ENCODE results near the gene EML6. TPM values are rescaled to one million over a fixed set of nuclear protein-coding genes. Genes with fewer than 3 reads are reported as not detected.

Gene EML6
- total RNA-seq, 1 donor from 2014 or later, result 8.1 TPM

- no peak for DNase-seq (ENCODE audit: extremely low spot score, unreplicated experiment)
- Mint-ChIP-seq H3K27me3 (peaks cover 5% of the 10 kb centered on the region), H3K4me1 (ENCODE audit: unreplicated experiment) (no peaks in the 10 kb centered on the region), H3K27ac (no peak overlapping the region), H3K9me3 (no peaks in the 10 kb centered on the region), H3K36me3 (no peaks in the 10 kb centered on the region), H3K4me3 (no peak overlapping the region)
- TF ChIP-seq CTCF (conservative IDR thresholded peaks at IDR 0.05), result no peak
These were observed 14.8 kb downstream of the EML6 start for GRCh38 chr2:54738281-54738680.

GRCh38 chr2:54740333-54740732 is 16.9 kb downstream of the EML6 start:
- Mint-ChIP-seq H3K9me3 (no peaks in the 10 kb centered on the region), H3K36me3 (no peaks in the 10 kb centered on the region), H3K4me3 (no peak overlapping the region), H3K27ac (no peak overlapping the region), H3K27me3 (peaks cover 11% of the 10 kb centered on the region), H3K4me1 (ENCODE audit: unreplicated experiment) (no peaks in the 10 kb centered on the region)
- no peak for DNase-seq (ENCODE audit: extremely low spot score, unreplicated experiment)
- no peak for TF ChIP-seq CTCF (conservative IDR thresholded peaks at IDR 0.05)

GRCh38 chr2:54741250-54741649 is 17.8 kb downstream of the EML6 start:
- no peaks in the 10 kb centered on the region for H3K36me3 Mint-ChIP-seq
- TF ChIP-seq CTCF (conservative IDR thresholded peaks at IDR 0.05), result no peak
- H3K9me3 Mint-ChIP-seq, result no peaks in the 10 kb centered on the region
- no peak overlapping the region for H3K27ac Mint-ChIP-seq
- no peak overlapping the region for H3K4me3 Mint-ChIP-seq
- peaks cover 11% of the 10 kb centered on the region for H3K27me3 Mint-ChIP-seq
- no peaks in the 10 kb centered on the region for H3K4me1 Mint-ChIP-seq (ENCODE audit: unreplicated experiment)
- no peak for DNase-seq (ENCODE audit: extremely low spot score, unreplicated experiment)

- Mint-ChIP-seq H3K9me3 (no peaks in the 10 kb centered on the region), H3K4me1 (ENCODE audit: unreplicated experiment) (no peaks in the 10 kb centered on the region), H3K27me3 (no peaks in the 10 kb centered on the region), H3K36me3 (no peaks in the 10 kb centered on the region), H3K27ac (no peak overlapping the region), H3K4me3 (no peak overlapping the region)
- DNase-seq (ENCODE audit: extremely low spot score, unreplicated experiment), result no peak
- no peak for TF ChIP-seq CTCF (conservative IDR thresholded peaks at IDR 0.05)
These were observed 26.6 kb downstream of the EML6 start for GRCh38 chr2:54750040-54750439.

- Mint-ChIP-seq H3K27ac (no peak overlapping the region), H3K27me3 (no peaks in the 10 kb centered on the region), H3K36me3 (no peaks in the 10 kb centered on the region), H3K4me1 (ENCODE audit: unreplicated experiment) (no peaks in the 10 kb centered on the region), H3K9me3 (no peaks in the 10 kb centered on the region), H3K4me3 (no peak overlapping the region)
- DNase-seq (ENCODE audit: extremely low spot score, unreplicated experiment), result no peak
- TF ChIP-seq CTCF (conservative IDR thresholded peaks at IDR 0.05), result no peak
These were observed 29.0 kb downstream of the EML6 start for GRCh38 chr2:54752439-54752838.
